T-helper 2 cell (primary cell): Measurements from ENCODE around the gene WWOX.
"Not testable (repeated sequence)": the region's sequence is repeated elsewhere in the genome, so short reads cannot be mapped to it uniquely, and the experiment has no call there.

ENCODE experiments used
- DNase-seq, 5 experiments: peaks; one replicate each; pipeline versions ENCODE4 v3.0.0 to v3.0.0-alpha.2; 2012 to 2022

Gene WWOX

GRCh38 chr16:78667675-78668074 lies 568.2 kb downstream of the WWOX start:
- no peak for DNase-seq

GRCh38 chr16:78668393-78668792 lies 568.9 kb downstream of the WWOX start:
- no peak for DNase-seq

- no peak for DNase-seq
Measured at GRCh38 chr16:78669994-78670393, 570.5 kb downstream of the WWOX start.

GRCh38 chr16:78672779-78673556 lies 573.5 kb downstream of the WWOX start:
- no peak for DNase-seq

GRCh38 chr16:78673884-78674283 lies 574.4 kb downstream of the WWOX start:
- DNase-seq: no peak

- no peak for DNase-seq
Measured at GRCh38 chr16:78675312-78675711, 575.9 kb downstream of the WWOX start.

GRCh38 chr16:78675951-78676792 lies 576.7 kb downstream of the WWOX start:
- no peak for DNase-seq

GRCh38 chr16:78677181-78677731 lies 577.8 kb downstream of the WWOX start:
- no peak for DNase-seq

GRCh38 chr16:78679546-78679945 lies 580.1 kb downstream of the WWOX start:
- no peak for DNase-seq

- no peak for DNase-seq
Measured at GRCh38 chr16:78681743-78682142, 582.3 kb downstream of the WWOX start.

- no peak for DNase-seq
Measured at GRCh38 chr16:78684030-78684611, 584.7 kb downstream of the WWOX start.

GRCh38 chr16:78684655-78685375 lies 585.4 kb downstream of the WWOX start:
- DNase-seq: no peak

GRCh38 chr16:78686601-78687000 lies 587.1 kb downstream of the WWOX start:
- no peak for DNase-seq

- no peak for DNase-seq
Measured at GRCh38 chr16:78689028-78689427, 589.6 kb downstream of the WWOX start.

GRCh38 chr16:78689536-78689935 lies 590.1 kb downstream of the WWOX start:
- DNase-seq: no peak

- DNase-seq: no peak
Measured at GRCh38 chr16:78690510-78690909, 591.1 kb downstream of the WWOX start.

- not testable (repeated sequence) for DNase-seq
Measured at GRCh38 chr16:78691746-78692145, 592.3 kb downstream of the WWOX start.

GRCh38 chr16:78693496-78693895 lies 594.0 kb downstream of the WWOX start:
- no peak for DNase-seq

GRCh38 chr16:78694414-78694813 lies 595.0 kb downstream of the WWOX start:
- DNase-seq: no peak

GRCh38 chr16:78695391-78695790 lies 595.9 kb downstream of the WWOX start:
- no peak for DNase-seq

GRCh38 chr16:78696797-78697196 lies 597.3 kb downstream of the WWOX start:
- DNase-seq: no peak

GRCh38 chr16:78697426-78697825 lies 598.0 kb downstream of the WWOX start:
- no peak for DNase-seq

- DNase-seq: no peak
Measured at GRCh38 chr16:78703936-78704335, 604.5 kb downstream of the WWOX start.
